B cell (primary cell): ENCODE data around the gene RPL34. TPM values are rescaled to one million over a fixed set of nuclear protein-coding genes. Genes with fewer than 3 reads are reported as not detected.

Source experiments
- ATAC-seq: fragments of 200-7000 bp; cut with Tn5 transposase; one replicate; pipeline ENCODE4 v1.10.0; 2021; ENCODE audit warnings: low read depth, mild to moderate bottlenecking, moderate number of reproducible peaks, moderate library complexity
- CTCF ChIA-PET: fragments of 350-600 bp; sonication (Branson Sonifier 250); formaldehyde crosslinking; loops from one replicate; lab custom pipeline; 2021; ENCODE audit warnings: antibody characterized with exemption, inconsistent platforms; lab: Charles Lee
- POLR2A ChIA-PET: fragments of 350-600 bp; sonication (Branson Sonifier 250); formaldehyde crosslinking; loops from one replicate; lab custom pipeline; 2021; ENCODE audit warnings: antibody characterized with exemption; lab: Charles Lee
- DNase-seq: peaks from one replicate; pipeline ENCODE4 v3.0.0; 2013
- H2AFZ ChIP-seq: 2 replicates; pipeline ENCODE4 v1.6.1; 2012; ENCODE audit warnings: mild to moderate bottlenecking, low read depth, low read length; ENCODE audit not compliant: insufficient read depth, poor library complexity, severe bottlenecking
- H3K27ac ChIP-seq, 2 donors: 1 replicate in 1 of 2; 2 replicates in 1 of 2; pipeline ENCODE4 v1.5.1; 2012 to 2013; ENCODE audit warnings: low read length in 2 of 2, mild to moderate bottlenecking in 2 of 2, moderate library complexity in 1 of 2
- H3K27me3 ChIP-seq, 4 experiments: fragments of 200-600 bp in 1 of 4; sonication (generic) in 1 of 4; replicated peaks in 1 of 4; 1 replicate in 2 of 4; 2 replicates in 2 of 4; pipeline versions ENCODE4 v1.6.1 to v1.7.0; 2013 to 2016; ENCODE audit warnings: low read length in 3 of 4, mild to moderate bottlenecking in 2 of 4, mixed read lengths in 1 of 4, moderate library complexity in 1 of 4; ENCODE audit not compliant: insufficient read depth in 4 of 4, control insufficient read depth in 3 of 4; ENCODE audit errors: control extremely low read depth in 1 of 4
- H3K36me3 ChIP-seq, 2 experiments: replicated peaks in 1 of 2; 1 replicate in 1 of 2; 2 replicates in 1 of 2; pipeline versions ENCODE4 v1.6.1 to v1.7.1; 2013; ENCODE audit warnings: low read length in 1 of 2; ENCODE audit not compliant: insufficient read depth in 2 of 2, control insufficient read depth in 1 of 2; ENCODE audit errors: control extremely low read depth in 1 of 2, extremely low read depth in 1 of 2
- H3K4me1 ChIP-seq, 2 donors: fragments of 200-600 bp in 1 of 2; sonication (generic) in 1 of 2; 1 replicate in 1 of 2; 2 replicates in 1 of 2; pipeline versions ENCODE4 v1.5.1 to v1.6.1; 2013 to 2017; ENCODE audit warnings: low read length in 2 of 2; ENCODE audit not compliant: control insufficient read depth in 2 of 2, insufficient read depth in 2 of 2
- H3K4me2 ChIP-seq: replicated peaks from 2 replicates; pipeline ENCODE3; 2012; ENCODE audit warnings: mild to moderate bottlenecking, low read depth, low read length; ENCODE audit not compliant: poor library complexity, severe bottlenecking
- H3K4me3 ChIP-seq, 5 experiments: fragments of 200-600 bp in 1 of 5; sonication (generic) in 1 of 5; 1 replicate in 3 of 5; 2 replicates in 2 of 5; pipeline versions ENCODE4 v1.5.1 to v1.7.0; 2011 to 2016; ENCODE audit warnings: low read length in 4 of 5, mild to moderate bottlenecking in 4 of 5, low read depth in 2 of 5, control low read depth in 1 of 5, moderate library complexity in 1 of 5; ENCODE audit not compliant: insufficient read depth in 1 of 5; ENCODE audit errors: control extremely low read depth in 1 of 5, extremely low read depth in 1 of 5
- H3K79me2 ChIP-seq: fragments of 200-600 bp; sonication (generic); one replicate; pipeline ENCODE4 v1.6.0; 2016; ENCODE audit warnings: low read length; ENCODE audit not compliant: control insufficient read depth, insufficient read depth
- H3K9ac ChIP-seq: fragments of 200-600 bp; sonication (generic); 2 replicates; pipeline ENCODE4 v1.6.1; 2017; ENCODE audit warnings: mild to moderate bottlenecking, low read length, moderate library complexity
- H3K9me3 ChIP-seq, 3 donors: one replicate each; pipeline versions ENCODE4 v1.6.1 to v1.7.1; 2013; ENCODE audit warnings: low read length in 2 of 3; ENCODE audit not compliant: control insufficient read depth in 2 of 3, insufficient read depth in 1 of 3; ENCODE audit errors: control extremely low read depth in 1 of 3
- H4K20me1 ChIP-seq: 2 replicates; pipeline ENCODE4 v1.6.0; 2012; ENCODE audit warnings: mild to moderate bottlenecking, low read length; ENCODE audit not compliant: insufficient read depth, control insufficient read depth, poor library complexity, severe bottlenecking
- H3K27ac Mint-ChIP-seq: one replicate; pipeline ENCODE4 v1.8.0; 2021; ENCODE audit warnings: mixed read lengths
- H3K27me3 Mint-ChIP-seq: one replicate; pipeline ENCODE4 v1.8.0; 2021; ENCODE audit warnings: mixed read lengths
- H3K4me1 Mint-ChIP-seq: one replicate; pipeline ENCODE4 v1.8.0; 2021; ENCODE audit warnings: mixed read lengths
- H3K4me3 Mint-ChIP-seq: one replicate; pipeline ENCODE4 v1.8.0; 2021; ENCODE audit warnings: mixed read lengths
- H3K9me3 Mint-ChIP-seq: one replicate; pipeline ENCODE4 v1.8.0; 2022; ENCODE audit warnings: mixed read lengths; ENCODE audit not compliant: insufficient read depth
- EZH2 ChIP-seq: IDR thresholded peaks from 2 replicates; pipeline ENCODE4 v1.6.1; 2012; ENCODE audit warnings: borderline replicate concordance, low read depth, mild to moderate bottlenecking, moderate library complexity, low read length; ENCODE audit not compliant: insufficient read depth, poor library complexity, severe bottlenecking
- WGBS: methylation state at CpG from one replicate; pipeline ENCODE4 v1.1.5; 2013; ENCODE audit warnings: missing lambda C conversion rate; ENCODE audit not compliant: insufficient coverage; 5-methylcytosine and 5-hydroxymethylcytosine counted together
- intact Hi-C: fragments of 100-400 bp; cut with micrococcal nuclease; formaldehyde crosslinking; loops from one replicate; pipeline ENCODE4 v1.10.0; 2022
- polyA plus RNA-seq: library from polyadenylated mRNA; depleted of rRNA; stranded (reverse); fragments of >200 nt; gene quantifications from 2 replicates; pipeline ENCODE4 v1.2.3, GENCODE V29; 2012
- total RNA-seq, 2 donors: library from RNA; stranded (reverse); fragments of 120-200 nt in 1 of 2; gene quantifications; 1 replicate in 1 of 2; 2 replicates in 1 of 2; pipeline versions ENCODE4 v1.2.3 to v1.2.4, GENCODE V29; 2013 to 2022
- TF ChIP-seq, protein P1 (sequence below): fragments of 200-600 bp; IDR thresholded peaks from one replicate; pipeline ENCODE4 v1.8.0; 2022; ENCODE audit warnings: antibody characterized with exemption, mild to moderate bottlenecking

Gene RPL34
- total and polyA plus RNA-seq, 2 donors (not counting 1 experiment from before 2014, with no cell fraction given): 2,267 to 4,160 TPM

DNA sequence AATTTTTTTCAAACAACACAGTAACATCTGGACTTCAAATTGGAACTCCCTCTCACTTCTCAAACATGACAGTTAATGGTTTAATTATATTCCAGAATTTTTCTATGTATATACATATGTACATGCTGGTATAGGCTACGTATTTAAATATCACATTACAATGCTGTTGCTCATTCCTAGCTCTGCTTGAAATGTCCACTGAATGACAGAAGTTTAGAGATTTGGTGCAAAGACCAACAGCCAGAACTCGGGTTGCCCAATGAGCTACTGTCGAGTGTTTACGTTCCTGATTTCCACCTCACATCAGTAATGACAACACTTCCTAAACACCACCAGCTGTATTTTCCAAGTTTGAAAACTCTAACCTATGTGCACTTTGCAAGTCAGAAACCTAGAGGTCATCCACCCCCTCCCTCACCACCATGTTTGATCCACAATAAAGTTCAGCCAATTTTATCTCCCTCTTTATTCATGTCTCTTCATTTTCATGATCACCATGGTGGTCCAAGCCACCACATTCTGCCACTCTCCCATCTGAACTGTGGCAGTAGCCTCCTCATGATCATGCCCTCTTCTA is 49.3 kb upstream of the RPL34 start:
- no peak overlapping the region for H3K4me2 ChIP-seq
- intact Hi-C loops: loop anchor here (5.0 kb wide), 1 partner anchor 539 kb away; no protein-coding TSS in a partner anchor
- H3K27ac ChIP-seq: no peak overlapping the region
- H4K20me1 ChIP-seq: no peaks in the 10 kb centered on the region
- Mint-ChIP-seq H3K9me3 (no peaks in the 10 kb centered on the region), H3K27ac (no peak overlapping the region), H3K27me3 (peaks cover 9% of the 10 kb centered on the region), H3K4me3 (no peak overlapping the region), H3K4me1 (no peaks in the 10 kb centered on the region)
- ATAC-seq (no peak), DNase-seq (no peak)
- 94% methylated on average over 3 of the region's 4 CpGs for WGBS
- H3K4me1 ChIP-seq: no peaks in the 10 kb centered on the region
- H3K36me3 ChIP-seq: no peaks in the 10 kb centered on the region
- ChIA-PET POLR2A (interaction anchor here (0.6 kb wide), 1 partner anchor 849 kb away, joined by 3 read pairs; no protein-coding TSS in a partner anchor), CTCF (interaction anchor here (0.7 to 5.1 kb wide), 8 partner anchors 9 to 813 kb away, joined by 3 to 97 read pairs (median 3); no protein-coding TSS in a partner anchor)
- no peaks in the 10 kb centered on the region for H3K9me3 ChIP-seq
- no peak overlapping the region for H3K4me3 ChIP-seq
- no peak for TF ChIP-seq EZH2
- TF ChIP-seq, protein P1, sequence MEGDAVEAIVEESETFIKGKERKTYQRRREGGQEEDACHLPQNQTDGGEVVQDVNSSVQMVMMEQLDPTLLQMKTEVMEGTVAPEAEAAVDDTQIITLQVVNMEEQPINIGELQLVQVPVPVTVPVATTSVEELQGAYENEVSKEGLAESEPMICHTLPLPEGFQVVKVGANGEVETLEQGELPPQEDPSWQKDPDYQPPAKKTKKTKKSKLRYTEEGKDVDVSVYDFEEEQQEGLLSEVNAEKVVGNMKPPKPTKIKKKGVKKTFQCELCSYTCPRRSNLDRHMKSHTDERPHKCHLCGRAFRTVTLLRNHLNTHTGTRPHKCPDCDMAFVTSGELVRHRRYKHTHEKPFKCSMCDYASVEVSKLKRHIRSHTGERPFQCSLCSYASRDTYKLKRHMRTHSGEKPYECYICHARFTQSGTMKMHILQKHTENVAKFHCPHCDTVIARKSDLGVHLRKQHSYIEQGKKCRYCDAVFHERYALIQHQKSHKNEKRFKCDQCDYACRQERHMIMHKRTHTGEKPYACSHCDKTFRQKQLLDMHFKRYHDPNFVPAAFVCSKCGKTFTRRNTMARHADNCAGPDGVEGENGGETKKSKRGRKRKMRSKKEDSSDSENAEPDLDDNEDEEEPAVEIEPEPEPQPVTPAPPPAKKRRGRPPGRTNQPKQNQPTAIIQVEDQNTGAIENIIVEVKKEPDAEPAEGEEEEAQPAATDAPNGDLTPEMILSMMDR: no peak
- H2AFZ ChIP-seq: no peak overlapping the region
- no peaks in the 10 kb centered on the region for H3K27me3 ChIP-seq
- H3K9ac ChIP-seq: no peak overlapping the region
- no peaks in the 10 kb centered on the region for H3K79me2 ChIP-seq

DNA sequence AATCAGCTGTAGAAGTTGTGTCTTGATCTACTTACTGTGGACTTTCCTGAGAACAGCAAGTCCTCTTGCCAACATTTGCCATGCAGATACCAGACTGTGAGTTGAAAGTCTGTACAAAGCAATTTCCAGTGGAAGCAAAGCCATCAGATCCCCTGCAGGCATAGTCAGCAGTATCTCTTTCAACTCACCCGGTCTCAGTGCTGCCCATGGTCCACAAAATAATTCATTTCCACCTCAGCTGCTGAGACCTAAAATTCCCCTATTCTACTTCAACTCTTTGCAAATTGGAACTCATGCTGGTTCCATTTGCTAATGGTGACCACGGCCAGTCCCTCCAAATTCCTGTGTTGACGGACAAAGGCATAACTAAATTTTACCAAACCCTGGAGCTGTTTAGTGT is 46.0 kb upstream of the RPL34 start:
- no peak overlapping the region for H3K4me3 ChIP-seq
- no peak overlapping the region for H3K4me2 ChIP-seq
- no peaks in the 10 kb centered on the region for H3K9me3 ChIP-seq
- H3K9ac ChIP-seq: no peak overlapping the region
- H3K27ac ChIP-seq: no peak overlapping the region
- no peaks in the 10 kb centered on the region for H3K36me3 ChIP-seq
- no peaks in the 10 kb centered on the region for H4K20me1 ChIP-seq
- Mint-ChIP-seq H3K27me3 (peaks cover 9% of the 10 kb centered on the region), H3K4me3 (no peak overlapping the region), H3K27ac (no peak overlapping the region), H3K4me1 (no peaks in the 10 kb centered on the region), H3K9me3 (no peaks in the 10 kb centered on the region)
- no peaks in the 10 kb centered on the region for H3K27me3 ChIP-seq
- no peaks in the 10 kb centered on the region for H3K79me2 ChIP-seq
- CTCF ChIA-PET: interaction anchor here (0.6 to 5.1 kb wide), 5 partner anchors 12 to 816 kb away, joined by 3 to 97 read pairs (median 5); no protein-coding TSS in a partner anchor
- no peak overlapping the region for H2AFZ ChIP-seq
- intact Hi-C loops: loop anchor here (5.0 kb wide), 1 partner anchor 542 kb away; no protein-coding TSS in a partner anchor
- POLR2A ChIA-PET: no interaction called here
- DNase-seq (no peak), ATAC-seq (no peak)
- TF ChIP-seq, protein P1: no peak
- no peak for TF ChIP-seq EZH2
- H3K4me1 ChIP-seq: no peaks in the 10 kb centered on the region
- whole genome bisulfite sequencing: 89% methylated on average over 1 of the region's 3 CpGs
